Smooth muscle cell (in vitro differentiated cells): ENCODE results near the gene GTF3C5. TPM values are rescaled to one million over a fixed set of nuclear protein-coding genes. Genes with fewer than 3 reads are reported as not detected.

Source experiments
- DNase-seq: peaks from one replicate; lab custom pipeline; 2025; ENCODE audit not compliant: unreplicated experiment; lab: John Stamatoyannopoulos, UW
- H2AFZ ChIP-seq: fragments of 200-600 bp; sonication (generic); 2 replicates; pipeline ENCODE4 v1.6.0; 2016; ENCODE audit warnings: antibody characterized with exemption, low read depth, mild to moderate bottlenecking
- H3F3A ChIP-seq: fragments of 200-600 bp; sonication (generic); 2 replicates; pipeline ENCODE4 v1.6.0; 2017; ENCODE audit warnings: antibody characterized with exemption, low read depth
- H3K27ac ChIP-seq: fragments of 200-600 bp; sonication (generic); 2 replicates; pipeline ENCODE4 v1.5.1; 2016; ENCODE audit warnings: low read depth, mild to moderate bottlenecking
- H3K27me3 ChIP-seq: fragments of 200-600 bp; sonication (generic); 2 replicates; pipeline ENCODE4 v1.6.1; 2016; ENCODE audit warnings: low read depth, mild to moderate bottlenecking
- H3K36me3 ChIP-seq: fragments of 200-600 bp; sonication (generic); 2 replicates; pipeline ENCODE4 v1.5.1; 2016; ENCODE audit warnings: low read depth
- H3K4me1 ChIP-seq: fragments of 200-600 bp; sonication (generic); 2 replicates; pipeline ENCODE4 v1.5.1; 2016; ENCODE audit warnings: low read depth
- H3K4me2 ChIP-seq: fragments of 200-600 bp; sonication (generic); 2 replicates; pipeline ENCODE4 v1.6.0; 2016; ENCODE audit warnings: mild to moderate bottlenecking
- H3K4me3 ChIP-seq: fragments of 200-600 bp; sonication (generic); 2 replicates; pipeline ENCODE4 v1.5.1; 2016; ENCODE audit warnings: mild to moderate bottlenecking
- H3K79me2 ChIP-seq: fragments of 200-600 bp; sonication (generic); 2 replicates; pipeline ENCODE4 v1.6.0; 2016; ENCODE audit warnings: low read depth, mild to moderate bottlenecking
- H3K9ac ChIP-seq: fragments of 200-600 bp; sonication (generic); 2 replicates; pipeline ENCODE4 v1.6.0; 2016; ENCODE audit warnings: low read depth
- H3K9me3 ChIP-seq: fragments of 200-600 bp; sonication (generic); replicated peaks from 2 replicates; pipeline ENCODE4 v1.5.1; 2016; ENCODE audit warnings: low read depth
- H4K20me1 ChIP-seq: fragments of 200-600 bp; sonication (generic); 2 replicates; pipeline ENCODE4 v1.6.0; 2016; ENCODE audit warnings: low read depth
- WGBS: methylation state at CpG from one replicate; pipeline ENCODE4 v1.1.7; 2016; ENCODE audit warnings: low lambda C conversion rate; 5-methylcytosine and 5-hydroxymethylcytosine counted together
- polyA plus RNA-seq: library from polyadenylated mRNA; unstranded; fragments of >200 nt; fragmentation: Nextera tagmentation; extraction: Ambion mirVana; gene quantifications from 2 replicates; pipeline ENCODE4 v1.2.1, GENCODE V29; 2016
- total RNA-seq: library from RNA; depleted of rRNA; stranded (reverse); fragments of >200 nt; gene quantifications from 2 replicates; pipeline ENCODE4 v1.2.3, GENCODE V29; 2014
- TF ChIP-seq, protein P1 (sequence below): fragments of 200-600 bp; sonication (generic); IDR thresholded peaks from 2 replicates; pipeline ENCODE4 v1.5.1; 2017; ENCODE audit warnings: borderline replicate concordance, mild to moderate bottlenecking, antibody characterized with exemption; ENCODE audit not compliant: insufficient read depth, poor library complexity, severe bottlenecking

The GTF3C5 gene
- total and polyA plus RNA-seq, 2 experiments from 2014 or later: 44.2 to 59.0 TPM

DNA sequence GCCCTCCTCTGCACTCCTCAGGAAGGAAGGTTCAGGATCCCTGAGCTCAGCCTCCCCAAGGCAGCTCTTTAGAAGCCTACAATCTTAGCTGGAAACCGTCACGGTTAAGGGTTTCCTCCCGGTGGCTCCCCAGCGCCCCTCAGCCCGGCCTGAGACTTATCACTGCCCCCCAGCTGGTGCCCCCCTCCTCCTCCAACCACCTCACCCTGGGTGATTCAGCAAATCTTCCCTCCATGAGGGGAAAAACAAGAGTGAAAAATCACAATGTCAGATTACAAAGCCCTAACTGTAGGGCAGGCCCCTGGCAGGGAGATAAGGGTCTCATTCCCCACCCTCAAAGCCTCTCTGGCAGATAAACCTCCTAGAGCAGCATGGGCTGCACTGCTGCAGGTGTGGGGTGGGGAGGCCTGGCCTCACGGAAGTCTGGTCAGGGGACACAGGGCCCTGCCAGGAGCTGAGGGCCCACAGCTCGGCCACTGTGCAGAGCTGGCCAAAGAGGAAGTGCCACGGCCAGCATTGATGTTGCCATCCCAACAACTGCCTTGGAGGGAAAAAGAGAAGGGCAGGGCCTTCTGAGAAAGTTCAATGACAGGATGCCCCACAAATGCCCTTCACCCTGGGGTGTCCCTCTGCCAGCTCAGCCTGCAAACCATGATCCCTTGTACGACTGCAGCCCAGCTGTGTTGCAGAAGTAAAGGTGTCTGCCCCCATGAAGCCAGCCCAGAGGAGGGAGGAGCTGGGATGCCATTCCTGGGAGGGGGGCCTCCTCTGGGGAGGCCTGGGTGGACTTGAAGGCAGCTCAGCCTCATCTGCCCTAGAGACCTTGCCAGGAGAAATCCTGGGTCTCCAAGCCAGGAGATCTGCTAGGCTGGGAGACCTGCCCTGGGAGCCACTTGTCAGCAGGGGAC, 26.5 kb upstream of the GTF3C5 start:
- TF ChIP-seq, protein P1, sequence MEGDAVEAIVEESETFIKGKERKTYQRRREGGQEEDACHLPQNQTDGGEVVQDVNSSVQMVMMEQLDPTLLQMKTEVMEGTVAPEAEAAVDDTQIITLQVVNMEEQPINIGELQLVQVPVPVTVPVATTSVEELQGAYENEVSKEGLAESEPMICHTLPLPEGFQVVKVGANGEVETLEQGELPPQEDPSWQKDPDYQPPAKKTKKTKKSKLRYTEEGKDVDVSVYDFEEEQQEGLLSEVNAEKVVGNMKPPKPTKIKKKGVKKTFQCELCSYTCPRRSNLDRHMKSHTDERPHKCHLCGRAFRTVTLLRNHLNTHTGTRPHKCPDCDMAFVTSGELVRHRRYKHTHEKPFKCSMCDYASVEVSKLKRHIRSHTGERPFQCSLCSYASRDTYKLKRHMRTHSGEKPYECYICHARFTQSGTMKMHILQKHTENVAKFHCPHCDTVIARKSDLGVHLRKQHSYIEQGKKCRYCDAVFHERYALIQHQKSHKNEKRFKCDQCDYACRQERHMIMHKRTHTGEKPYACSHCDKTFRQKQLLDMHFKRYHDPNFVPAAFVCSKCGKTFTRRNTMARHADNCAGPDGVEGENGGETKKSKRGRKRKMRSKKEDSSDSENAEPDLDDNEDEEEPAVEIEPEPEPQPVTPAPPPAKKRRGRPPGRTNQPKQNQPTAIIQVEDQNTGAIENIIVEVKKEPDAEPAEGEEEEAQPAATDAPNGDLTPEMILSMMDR: no peak
- H3K36me3 ChIP-seq: no peaks in the 10 kb centered on the region
- DNase-seq: no peak
- no peak overlapping the region for H3K4me3 ChIP-seq
- no peak overlapping the region for H3K9ac ChIP-seq
- no peaks in the 10 kb centered on the region for H3F3A ChIP-seq
- H3K9me3 ChIP-seq: no peaks in the 10 kb centered on the region
- no peak overlapping the region for H3K27ac ChIP-seq
- WGBS: 78% methylated on average over 9 of the region's 9 CpGs
- H4K20me1 ChIP-seq: no peaks in the 10 kb centered on the region
- H3K79me2 ChIP-seq: no peaks in the 10 kb centered on the region
- peaks cover 10% of the 10 kb centered on the region for H3K4me1 ChIP-seq
- no peak overlapping the region for H2AFZ ChIP-seq
- no peak overlapping the region for H3K4me2 ChIP-seq
- peaks cover 4% of the 10 kb centered on the region for H3K27me3 ChIP-seq

DNA sequence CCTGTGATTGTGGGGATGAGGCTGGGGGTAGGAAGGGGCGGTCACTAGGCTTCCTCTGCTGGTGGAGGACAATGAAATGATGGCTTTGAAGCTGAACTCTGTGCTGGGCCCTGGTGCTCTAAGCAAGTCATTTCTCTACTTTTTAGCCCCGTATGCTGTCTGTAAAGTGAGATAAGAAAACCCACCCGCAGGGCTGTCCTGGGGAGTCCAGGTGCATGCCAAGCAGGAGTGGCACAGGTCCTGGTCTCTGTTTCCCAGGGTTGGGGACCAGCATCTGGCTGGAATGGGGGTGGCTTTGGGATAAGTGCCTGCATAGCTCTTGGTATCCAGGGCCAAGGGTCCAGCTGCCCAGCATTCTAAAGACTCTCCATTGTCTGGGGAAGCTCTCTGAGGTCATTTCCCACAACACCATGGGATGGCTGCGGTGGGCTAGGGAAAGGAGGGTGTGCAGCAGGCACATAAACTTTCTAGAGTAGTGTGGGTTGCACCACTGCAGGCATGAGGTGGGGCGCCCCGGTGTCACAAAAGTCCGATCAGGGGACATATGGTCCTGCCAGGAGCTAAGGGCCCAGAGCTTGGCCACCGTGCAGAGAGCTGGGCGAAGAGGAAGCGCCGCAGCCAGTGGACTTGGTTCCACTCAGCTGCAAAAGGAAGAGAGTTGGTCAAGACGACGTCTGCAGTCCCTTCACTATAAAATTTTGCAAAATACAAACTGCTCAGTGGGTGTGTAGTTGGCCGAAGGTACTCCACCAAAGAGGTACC, 25.6 kb upstream of the GTF3C5 start:
- peaks cover 4% of the 10 kb centered on the region for H3K27me3 ChIP-seq
- TF ChIP-seq, protein P1: no peak

DNA sequence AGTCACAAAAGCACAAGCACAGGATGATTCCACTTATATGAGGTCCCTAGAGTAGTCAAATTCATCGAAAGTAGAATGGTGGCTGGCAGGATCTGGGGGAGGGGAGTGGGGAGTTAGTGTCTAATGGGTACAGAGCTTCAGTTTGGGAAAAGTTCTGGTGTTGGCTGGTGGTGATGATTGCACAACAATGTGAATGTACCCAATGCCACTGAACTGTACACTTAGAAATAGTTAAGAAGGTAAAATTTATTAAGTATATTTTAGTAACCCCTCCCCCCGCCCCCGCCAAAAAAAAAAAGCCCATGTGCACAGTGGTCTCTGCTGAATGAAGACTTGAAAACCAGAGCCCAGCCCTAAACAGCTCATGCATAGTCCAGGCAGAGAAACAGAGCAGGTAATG, 24.8 kb upstream of the GTF3C5 start:
- H3F3A ChIP-seq: no peaks in the 10 kb centered on the region
- TF ChIP-seq, protein P1: no peak
- H3K27ac ChIP-seq: no peak overlapping the region
- DNase-seq: no peak
- H3K4me1 ChIP-seq: peaks cover 10% of the 10 kb centered on the region
- no peak overlapping the region for H3K4me3 ChIP-seq
- no peaks in the 10 kb centered on the region for H3K36me3 ChIP-seq
- H4K20me1 ChIP-seq: no peaks in the 10 kb centered on the region
- WGBS: 77% methylated on average over 3 of the region's 3 CpGs
- H3K9ac ChIP-seq: no peak overlapping the region
- H3K79me2 ChIP-seq: no peaks in the 10 kb centered on the region
- peaks cover 4% of the 10 kb centered on the region for H3K27me3 ChIP-seq
- H3K9me3 ChIP-seq: no peaks in the 10 kb centered on the region
- H2AFZ ChIP-seq: no peak overlapping the region
- no peak overlapping the region for H3K4me2 ChIP-seq

More for the DNA sequence above, 25.6 kb upstream of the GTF3C5 start:
- WGBS: 95% methylated on average over 14 of the region's 14 CpGs
- no peak overlapping the region for H3K9ac ChIP-seq
- peaks cover 10% of the 10 kb centered on the region for H3K4me1 ChIP-seq
- H3K4me2 ChIP-seq: no peak overlapping the region
- no peaks in the 10 kb centered on the region for H3K9me3 ChIP-seq
- no peaks in the 10 kb centered on the region for H3K79me2 ChIP-seq
- H3K4me3 ChIP-seq: no peak overlapping the region
- H3K36me3 ChIP-seq: no peaks in the 10 kb centered on the region
- H2AFZ ChIP-seq: no peak overlapping the region
- DNase-seq: no peak
- H3F3A ChIP-seq: no peaks in the 10 kb centered on the region
- no peak overlapping the region for H3K27ac ChIP-seq
- no peaks in the 10 kb centered on the region for H4K20me1 ChIP-seq
